WERI-Rb-1 (cell line): ENCODE results near the gene NPRL2.
"Not testable (repeated sequence)": the region's sequence is repeated elsewhere in the genome, so short reads cannot be mapped to it uniquely, and the experiment has no call there.

Experiments used
- DNase-seq: peaks from one replicate; pipeline ENCODE4 v3.0.0-alpha.2; 2020
- H3K27ac ChIP-seq: fragments of 250-450 bp; sonication (Bioruptor Pico); 2 replicates; pipeline ENCODE4 v1.5.1; 2020; ENCODE audit warnings: mild to moderate bottlenecking, moderate library complexity
- H3K27me3 ChIP-seq: fragments of 250-450 bp; sonication (Bioruptor Pico); 2 replicates; pipeline ENCODE4 v1.5.1; 2021; ENCODE audit warnings: mild to moderate bottlenecking, low read depth, moderate library complexity; ENCODE audit not compliant: insufficient read depth, severe bottlenecking
- H3K36me3 ChIP-seq: fragments of 250-450 bp; sonication (Bioruptor Pico); 2 replicates; pipeline ENCODE4 v1.5.1; 2020; ENCODE audit warnings: mild to moderate bottlenecking, moderate library complexity
- H3K4me3 ChIP-seq: 2 replicates; pipeline ENCODE4 v1.5.1; 2011; ENCODE audit warnings: low read depth, mild to moderate bottlenecking, control low read depth, low read length
- H3K9me3 ChIP-seq: fragments of 250-450 bp; sonication (Bioruptor Pico); 2 replicates; pipeline ENCODE4 v1.5.1; 2021; ENCODE audit warnings: mild to moderate bottlenecking, moderate library complexity; ENCODE audit not compliant: severe bottlenecking
- CTCF ChIP-seq: IDR thresholded peaks from 2 replicates; pipeline ENCODE4 v1.5.1; 2011; ENCODE audit warnings: low read depth, mild to moderate bottlenecking, control low read depth, inconsistent platforms, low read length

The NPRL2 gene

GRCh38 chr3:50317300-50317699 is 33.3 kb downstream of the NPRL2 start:
- no peaks in the 10 kb centered on the region for H3K9me3 ChIP-seq
- DNase-seq: no peak
- H3K27ac ChIP-seq: no peak overlapping the region
- no peak for TF ChIP-seq CTCF
- H3K27me3 ChIP-seq: no peaks in the 10 kb centered on the region
- H3K4me3 ChIP-seq: no peak overlapping the region
- H3K36me3 ChIP-seq: peaks cover 37% of the 10 kb centered on the region

GRCh38 chr3:50316657-50317242 is 33.8 kb downstream of the NPRL2 start:
- H3K4me3 ChIP-seq: no peak overlapping the region
- peaks cover 37% of the 10 kb centered on the region for H3K36me3 ChIP-seq
- DNase-seq: no peak
- TF ChIP-seq CTCF: no peak
- H3K27ac ChIP-seq: no peak overlapping the region
- H3K27me3 ChIP-seq: no peaks in the 10 kb centered on the region
- H3K9me3 ChIP-seq: no peaks in the 10 kb centered on the region

DNA sequence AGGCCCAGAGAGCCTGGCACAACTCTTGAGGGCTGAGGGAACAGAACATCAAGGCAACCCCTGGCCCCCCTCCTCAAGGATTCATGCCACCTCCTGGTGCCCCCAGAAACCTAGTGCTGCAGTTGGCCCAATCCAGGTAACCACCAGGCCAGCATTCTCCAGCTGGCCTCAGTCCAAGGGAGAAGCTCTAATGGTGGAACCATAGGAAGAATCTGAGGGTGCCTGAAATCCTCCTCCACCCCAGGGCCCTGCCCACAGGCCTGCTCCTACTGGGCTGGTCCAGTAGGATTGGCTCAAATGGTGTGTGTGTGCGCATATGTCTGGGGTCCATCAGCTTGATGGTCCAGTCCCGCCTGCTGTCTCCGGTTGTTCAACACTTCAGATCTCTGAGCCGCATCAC is 35.8 kb downstream of the NPRL2 start:
- Histone ChIP-seq H3K4me3 (no peak overlapping the region), H3K9me3 (no peaks in the 10 kb centered on the region), H3K27ac (no peak overlapping the region), H3K27me3 (no peaks in the 10 kb centered on the region), H3K36me3 (peaks cover 34% of the 10 kb centered on the region)
- no peak for TF ChIP-seq CTCF
- no peak for DNase-seq

GRCh38 chr3:50314342-50314741 is 36.2 kb downstream of the NPRL2 start:
- no peak overlapping the region for H3K4me3 ChIP-seq
- DNase-seq: no peak
- TF ChIP-seq CTCF: no peak
- H3K36me3 ChIP-seq: peaks cover 29% of the 10 kb centered on the region
- H3K27me3 ChIP-seq: no peaks in the 10 kb centered on the region
- no peaks in the 10 kb centered on the region for H3K9me3 ChIP-seq
- H3K27ac ChIP-seq: no peak overlapping the region; the same call in 1 of the 2 replicates

GRCh38 chr3:50312041-50312440 is 38.5 kb downstream of the NPRL2 start:
- H3K9me3 ChIP-seq: peaks cover 15% of the 10 kb centered on the region
- H3K27ac ChIP-seq, H3K4me3 ChIP-seq, DNase-seq, H3K27me3 ChIP-seq: not testable (repeated sequence)
- peaks cover 12% of the 10 kb centered on the region for H3K36me3 ChIP-seq

- H3K9me3 ChIP-seq: peaks cover 16% of the 10 kb centered on the region
- no peak for TF ChIP-seq CTCF
- H3K4me3 ChIP-seq: no peak overlapping the region
- no peaks in the 10 kb centered on the region for H3K27me3 ChIP-seq
- no peak for DNase-seq
- H3K36me3 ChIP-seq: peaks cover 3% of the 10 kb centered on the region
- no peak overlapping the region for H3K27ac ChIP-seq
Measured at GRCh38 chr3:50304601-50305000, 46.0 kb downstream of the NPRL2 start.
